Neural progenitor cell (in vitro differentiated cells): ENCODE results near the gene ZNF506.

Source experiments
- EZH2 ChIP-seq: fragments of 200-600 bp; sonication (generic); IDR thresholded peaks from 2 replicates; pipeline ENCODE4 v1.6.1; 2017; ENCODE audit warnings: antibody characterized with exemption, mild to moderate bottlenecking, moderate library complexity
- EZH2phosphoT487 ChIP-seq: fragments of 200-600 bp; sonication (generic); IDR thresholded peaks from 2 replicates; pipeline ENCODE4 v1.6.1; 2017; ENCODE audit warnings: antibody characterized with exemption
- TF ChIP-seq, protein P1 (sequence below): fragments of 200-600 bp; sonication (generic); IDR thresholded peaks from 2 replicates; pipeline ENCODE4 v1.5.1; 2017; ENCODE audit warnings: antibody characterized with exemption, mild to moderate bottlenecking

DNA sequence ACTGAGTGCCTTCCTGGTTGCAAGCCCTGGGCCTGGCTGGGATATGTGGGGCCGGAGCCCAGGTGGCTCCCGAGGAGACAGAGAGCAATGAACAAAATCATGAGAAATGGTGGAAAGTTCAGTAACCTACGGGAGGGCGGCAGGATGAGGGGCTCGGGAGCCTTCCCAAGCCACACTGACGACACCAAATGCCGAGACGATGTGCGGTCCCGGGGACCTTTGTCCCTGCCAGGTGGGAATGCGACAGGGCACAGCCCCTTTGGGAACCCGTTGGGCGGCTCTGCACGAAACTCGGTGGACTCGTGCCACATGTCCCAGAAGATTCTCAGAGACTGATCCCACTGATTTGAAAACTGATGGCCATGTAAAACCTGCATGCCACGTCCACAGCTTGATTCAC, 76.9 kb downstream of the ZNF506 start:
- TF ChIP-seq, protein P1, sequence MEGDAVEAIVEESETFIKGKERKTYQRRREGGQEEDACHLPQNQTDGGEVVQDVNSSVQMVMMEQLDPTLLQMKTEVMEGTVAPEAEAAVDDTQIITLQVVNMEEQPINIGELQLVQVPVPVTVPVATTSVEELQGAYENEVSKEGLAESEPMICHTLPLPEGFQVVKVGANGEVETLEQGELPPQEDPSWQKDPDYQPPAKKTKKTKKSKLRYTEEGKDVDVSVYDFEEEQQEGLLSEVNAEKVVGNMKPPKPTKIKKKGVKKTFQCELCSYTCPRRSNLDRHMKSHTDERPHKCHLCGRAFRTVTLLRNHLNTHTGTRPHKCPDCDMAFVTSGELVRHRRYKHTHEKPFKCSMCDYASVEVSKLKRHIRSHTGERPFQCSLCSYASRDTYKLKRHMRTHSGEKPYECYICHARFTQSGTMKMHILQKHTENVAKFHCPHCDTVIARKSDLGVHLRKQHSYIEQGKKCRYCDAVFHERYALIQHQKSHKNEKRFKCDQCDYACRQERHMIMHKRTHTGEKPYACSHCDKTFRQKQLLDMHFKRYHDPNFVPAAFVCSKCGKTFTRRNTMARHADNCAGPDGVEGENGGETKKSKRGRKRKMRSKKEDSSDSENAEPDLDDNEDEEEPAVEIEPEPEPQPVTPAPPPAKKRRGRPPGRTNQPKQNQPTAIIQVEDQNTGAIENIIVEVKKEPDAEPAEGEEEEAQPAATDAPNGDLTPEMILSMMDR: no peak
- TF ChIP-seq EZH2: no peak
- TF ChIP-seq EZH2phosphoT487: no peak
